GM12874 (cell line): ENCODE measurements around the gene PCED1B.

Experiments used
- CTCF ChIP-seq: IDR thresholded peaks from 2 replicates; pipeline ENCODE4 v1.5.1; 2011; ENCODE audit warnings: low read depth, mild to moderate bottlenecking, control low read depth, low read length, moderate library complexity; ENCODE audit not compliant: insufficient read depth

Gene PCED1B

DNA sequence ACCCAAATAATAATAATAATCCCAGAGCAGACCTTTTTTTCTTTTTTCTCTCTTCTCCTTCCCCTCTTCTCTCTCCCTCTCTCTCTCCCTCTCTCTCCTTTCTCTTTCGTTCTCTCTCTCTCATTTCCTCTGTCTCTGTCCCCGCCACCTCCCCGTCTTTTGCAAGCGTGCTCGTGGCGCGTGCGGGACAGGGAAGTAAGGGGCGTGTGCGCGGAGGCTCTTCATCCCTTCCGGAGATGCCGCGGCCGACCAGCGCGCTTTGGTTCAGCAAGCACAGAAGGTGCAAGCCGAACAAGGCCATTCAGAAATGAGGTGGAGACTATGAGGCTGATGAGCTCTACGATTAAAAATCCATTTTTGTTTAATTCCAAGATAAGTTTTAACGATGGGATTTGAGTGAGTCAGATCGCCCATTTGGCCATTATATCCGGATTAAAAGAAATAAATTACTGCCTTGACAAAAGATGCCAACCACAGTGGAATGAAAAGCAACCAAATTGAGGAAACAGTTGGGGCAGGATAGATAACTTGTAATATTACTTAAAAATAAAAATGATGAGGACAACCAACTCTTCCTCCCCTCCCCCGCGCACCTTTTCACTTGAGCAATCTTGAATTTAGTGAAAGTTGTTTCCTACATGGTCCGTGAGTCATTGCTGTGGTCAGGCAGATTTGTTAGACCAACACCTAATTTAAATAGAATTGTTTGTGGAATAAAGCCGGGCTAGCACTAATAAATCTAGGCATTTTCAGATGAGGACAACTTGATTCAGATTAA is 1.5 kb downstream of the PCED1B start:
- TF ChIP-seq CTCF = no peak

GRCh38 chr12:47082283-47082682 is 2.9 kb downstream of the PCED1B start:
- no peak for TF ChIP-seq CTCF

DNA sequence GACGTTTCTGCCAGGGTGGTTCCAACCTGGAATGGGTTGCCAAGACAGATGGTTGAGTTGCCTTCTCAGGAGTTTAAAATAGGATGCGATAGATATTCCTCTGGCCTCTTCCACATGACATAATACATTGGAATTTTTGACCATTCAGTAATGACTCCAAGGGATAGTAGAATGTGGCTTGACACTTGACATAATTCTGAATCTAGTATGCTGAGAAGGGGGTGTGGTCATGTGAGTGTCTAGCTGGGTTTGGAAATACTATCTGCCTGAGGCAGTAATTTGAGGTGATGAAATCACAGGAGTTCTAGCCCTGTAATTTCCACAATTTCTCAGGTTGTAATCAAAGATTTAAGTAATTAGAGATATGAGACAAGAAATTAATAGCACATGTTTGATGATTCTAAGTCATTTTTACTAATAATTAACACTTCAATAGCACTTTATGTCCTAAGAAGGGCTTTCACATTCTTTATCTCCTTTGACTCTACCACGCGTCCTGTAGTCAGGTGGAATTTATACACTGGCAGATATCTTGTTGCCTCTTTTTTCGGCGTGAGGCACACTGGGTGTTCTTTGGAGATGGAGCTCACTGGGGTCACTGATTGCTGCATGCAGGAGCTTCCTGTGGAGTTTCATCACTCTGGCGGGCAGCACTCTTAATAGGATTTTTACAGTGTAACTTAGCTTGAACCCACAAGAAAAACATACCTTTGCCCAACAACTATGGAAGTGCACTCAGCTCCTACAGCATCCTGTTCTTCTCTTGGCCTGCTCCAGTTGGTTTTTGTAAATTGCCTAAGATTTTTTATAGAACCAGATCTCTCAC is 3.6 kb downstream of the PCED1B start:
- no peak for TF ChIP-seq CTCF

DNA sequence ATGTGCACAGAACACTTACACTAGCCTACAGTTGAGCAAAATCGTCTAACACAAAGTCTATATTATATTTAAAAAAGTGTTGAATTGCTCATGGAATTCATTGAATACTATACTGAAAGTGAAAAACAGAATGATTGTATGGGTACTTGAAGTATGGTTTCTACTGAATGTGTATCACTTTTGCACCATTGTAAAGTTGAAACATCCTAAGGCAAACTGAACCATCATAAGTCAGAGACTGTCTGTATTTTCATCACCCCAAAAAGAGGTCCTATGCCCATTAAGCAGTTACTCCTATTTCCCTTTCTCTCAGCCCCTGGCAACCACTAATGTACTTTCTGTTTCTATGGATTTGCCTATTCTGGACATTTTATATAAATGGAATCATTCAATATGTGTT is 4.8 kb downstream of the PCED1B start:
- no peak for TF ChIP-seq CTCF

DNA sequence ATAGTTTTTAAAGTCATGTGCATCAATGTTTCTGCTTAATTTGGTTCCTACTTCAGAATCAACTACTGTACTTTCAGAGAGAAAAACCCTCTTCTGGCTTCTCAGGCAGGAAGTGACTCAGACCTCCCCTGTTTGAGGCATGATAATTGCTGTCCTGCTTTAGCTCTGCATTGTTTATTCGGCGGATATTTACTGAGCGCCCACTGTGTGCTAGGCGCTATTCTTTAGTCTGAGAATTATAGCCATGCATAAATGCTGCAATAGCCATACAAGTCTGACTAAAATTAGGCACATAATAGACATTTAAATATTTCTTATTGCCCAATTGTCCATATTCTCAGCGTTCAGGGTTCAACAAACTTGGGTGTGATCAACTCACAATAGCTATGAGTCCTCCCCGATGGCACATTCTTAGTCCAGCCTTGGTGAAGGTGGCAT is 6.4 kb downstream of the PCED1B start:
- TF ChIP-seq CTCF = no peak

DNA sequence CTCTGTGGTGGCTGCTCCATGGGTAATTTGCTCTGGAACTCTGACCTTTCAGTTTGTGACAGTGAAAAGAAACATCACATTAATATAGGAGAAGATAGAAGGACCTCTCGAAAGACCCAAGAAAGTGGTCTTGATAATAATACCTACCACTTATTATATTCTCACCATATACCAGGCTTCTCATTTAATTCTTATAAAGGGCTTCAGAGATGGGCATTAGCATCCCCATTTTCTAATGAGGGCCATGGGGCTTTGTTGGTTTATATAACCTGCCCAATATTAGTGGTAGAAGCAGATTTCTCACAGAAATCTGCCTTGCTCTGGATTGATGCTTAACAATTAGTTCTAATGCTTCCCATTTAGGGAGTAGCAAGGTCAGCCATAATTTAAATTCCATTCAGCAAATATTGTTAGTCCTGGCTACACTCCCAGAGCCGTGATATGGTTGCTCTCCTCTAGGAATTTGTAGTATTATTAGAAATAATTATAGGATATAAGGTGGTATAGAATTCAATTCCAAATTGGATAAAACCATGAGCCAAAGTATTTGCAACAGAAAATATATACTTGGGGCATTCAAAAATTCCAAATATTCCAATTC is 7.8 kb downstream of the PCED1B start:
- no peak for TF ChIP-seq CTCF

DNA sequence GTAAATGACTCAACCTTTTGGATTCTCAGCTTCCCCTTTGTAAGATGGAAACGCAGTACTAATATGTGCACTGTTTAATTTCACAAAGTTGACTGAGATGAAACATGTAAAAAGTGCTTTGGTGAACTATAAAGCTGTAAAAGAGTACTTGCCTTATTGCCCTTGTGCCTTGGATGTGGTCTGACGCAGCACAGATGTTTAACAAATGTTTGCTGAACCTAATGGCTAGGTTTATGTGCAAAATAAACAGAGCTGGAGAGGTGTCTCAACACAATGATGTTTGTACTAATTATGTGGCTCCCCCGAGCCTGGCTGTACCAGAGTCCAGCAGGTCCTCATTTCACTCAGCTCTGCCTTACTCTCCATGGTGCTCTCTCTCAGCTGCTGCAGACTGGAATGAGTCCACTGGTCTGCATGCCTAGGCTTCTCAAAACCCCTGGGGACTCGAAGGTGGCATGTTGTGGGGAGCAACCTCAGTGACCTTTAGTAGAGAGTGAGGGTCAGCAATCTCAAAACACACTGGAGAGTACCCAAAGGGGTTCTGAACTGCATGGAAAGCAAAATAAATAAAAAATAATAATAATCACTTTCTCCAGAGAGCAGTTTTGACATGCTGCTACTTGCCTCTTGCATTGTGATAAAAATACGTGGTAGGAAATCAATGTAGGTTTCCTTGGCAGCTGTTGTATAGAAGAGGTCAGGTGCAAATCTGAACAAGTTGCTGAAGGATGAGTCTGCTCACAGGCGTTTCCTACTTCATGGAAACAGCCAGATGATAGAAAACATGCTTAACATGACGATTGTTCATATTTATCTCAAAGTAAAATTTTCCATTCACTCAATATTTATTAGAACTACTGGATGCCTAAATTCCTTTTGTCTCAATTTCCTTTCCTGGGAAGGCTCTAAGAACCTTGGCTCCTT is 8.9 kb downstream of the PCED1B start:
- TF ChIP-seq CTCF = no peak
